IMR-90 (cell line): ENCODE measurements around the gene PRICKLE2. TPM values are rescaled to one million over a fixed set of nuclear protein-coding genes. Genes with fewer than 3 reads are reported as not detected.

Source experiments
- ATAC-seq: fragments of 200-7000 bp; cut with Tn5 transposase; 2 replicates; pipeline ENCODE4 v1.9.1; 2020; ENCODE audit warnings: low read depth, mild to moderate bottlenecking, moderate library complexity
- BruUV-seq: library from RNA; stranded (reverse); fragments of 400-500 nt; replicated peaks from 2 replicates; lab custom pipeline; 2021; lab: Mats Ljungman, UMichigan
- CTCF ChIA-PET: fragments of 300-600 bp; formaldehyde crosslinking; extraction: SDS; loops from one replicate; lab custom pipeline; 2021; ENCODE audit warnings: antibody characterized with exemption; lab: Yijun Ruan, JAX
- POLR2A ChIA-PET: fragments of 300-600 bp; sonication (Branson Sonifier 250); formaldehyde crosslinking; loops from one replicate; lab custom pipeline; 2022; ENCODE audit warnings: antibody characterized with exemption; ENCODE audit not compliant: unreplicated experiment; lab: Charles Lee
- DNase-seq: peaks from one replicate; pipeline ENCODE4 v3.0.0; 2013
- H2AFZ ChIP-seq: replicated peaks from 2 replicates; pipeline ENCODE3; 2013; ENCODE audit warnings: low read length, mild to moderate bottlenecking; ENCODE audit not compliant: poor library complexity
- H2AK5ac ChIP-seq: 2 replicates; pipeline ENCODE4 v1.6.1; 2013; ENCODE audit warnings: low read depth, low read length, inconsistent platforms
- H2AK9ac ChIP-seq: replicated peaks from 2 replicates; pipeline ENCODE3; 2013; ENCODE audit warnings: mild to moderate bottlenecking, low read depth, low read length, moderate library complexity; ENCODE audit not compliant: poor library complexity
- H2BK120ac ChIP-seq: 2 replicates; pipeline ENCODE4 v1.6.1; 2013; ENCODE audit warnings: low read depth, low read length, inconsistent platforms
- H2BK15ac ChIP-seq: 3 replicates; pipeline ENCODE4 v1.6.1; 2013; ENCODE audit warnings: low read depth, low read length, inconsistent platforms
- H2BK20ac ChIP-seq: 2 replicates; pipeline ENCODE4 v1.6.1; 2013; ENCODE audit warnings: low read depth, mild to moderate bottlenecking, inconsistent platforms, low read length, moderate library complexity
- H2BK5ac ChIP-seq: 2 replicates; pipeline ENCODE4 v1.6.1; 2013; ENCODE audit warnings: mild to moderate bottlenecking, low read depth, low read length, inconsistent platforms; ENCODE audit not compliant: poor library complexity, severe bottlenecking
- H3K14ac ChIP-seq: replicated peaks from 2 replicates; pipeline ENCODE4 v1.6.1; 2013; ENCODE audit warnings: low read depth, low read length, inconsistent platforms
- H3K18ac ChIP-seq: 2 replicates; pipeline ENCODE4 v1.6.1; 2013; ENCODE audit warnings: low read depth, low read length, control low read depth
- H3K23ac ChIP-seq: 2 replicates; pipeline ENCODE4 v1.6.1; 2013; ENCODE audit warnings: low read depth, low read length, inconsistent platforms
- H3K27ac ChIP-seq: 2 replicates; pipeline ENCODE4 v1.5.1; 2013; ENCODE audit warnings: mild to moderate bottlenecking, control low read depth, low read length; ENCODE audit not compliant: insufficient read depth
- H3K27me3 ChIP-seq: 2 replicates; pipeline ENCODE4 v1.6.1; 2013; ENCODE audit warnings: low read length; ENCODE audit not compliant: control insufficient read depth, insufficient read depth
- H3K36me3 ChIP-seq: 2 replicates; pipeline ENCODE4 v1.6.1; 2013; ENCODE audit warnings: low read length, mixed read lengths; ENCODE audit not compliant: control insufficient read depth, insufficient read depth
- H3K4ac ChIP-seq: 2 replicates; pipeline ENCODE4 v1.6.1; 2013; ENCODE audit warnings: low read depth, low read length, inconsistent platforms
- H3K4me1 ChIP-seq: 2 replicates; pipeline ENCODE4 v1.6.1; 2013; ENCODE audit warnings: low read length, mixed read lengths; ENCODE audit not compliant: control insufficient read depth, insufficient read depth
- H3K4me2 ChIP-seq: 2 replicates; pipeline ENCODE4 v1.6.1; 2013; ENCODE audit warnings: low read depth, mild to moderate bottlenecking, control low read depth, low read length, moderate library complexity
- H3K4me3 ChIP-seq: 2 replicates; pipeline ENCODE4 v1.5.1; 2013; ENCODE audit warnings: low read depth, mild to moderate bottlenecking, control low read depth, low read length, moderate library complexity; ENCODE audit not compliant: insufficient read depth
- H3K56ac ChIP-seq: 2 replicates; pipeline ENCODE4 v1.6.1; 2013; ENCODE audit warnings: low read length, inconsistent platforms; ENCODE audit not compliant: insufficient read depth; ENCODE audit errors: extremely low read depth
- H3K79me1 ChIP-seq, 2 experiments: 2 replicates each; pipeline ENCODE4 v1.6.1; 2013; ENCODE audit warnings: low read length in 2 of 2, inconsistent platforms in 1 of 2, low read depth in 1 of 2
- H3K9ac ChIP-seq: 2 replicates; pipeline ENCODE4 v1.6.1; 2013; ENCODE audit warnings: low read depth, low read length, control low read depth
- H3K9me1 ChIP-seq: 2 replicates; pipeline ENCODE4 v1.6.1; 2013; ENCODE audit warnings: low read length, inconsistent platforms; ENCODE audit not compliant: insufficient read depth
- H3K9me3 ChIP-seq: 2 replicates; pipeline ENCODE4 v1.6.1; 2013; ENCODE audit warnings: low read length; ENCODE audit not compliant: control insufficient read depth, insufficient read depth
- H4K20me1 ChIP-seq: 2 replicates; pipeline ENCODE4 v1.6.1; 2013; ENCODE audit warnings: low read length, inconsistent platforms; ENCODE audit not compliant: insufficient read depth
- H4K5ac ChIP-seq: 2 replicates; pipeline ENCODE4 v1.6.1; 2013; ENCODE audit warnings: mild to moderate bottlenecking, low read depth, low read length, control low read depth
- H4K8ac ChIP-seq, 2 experiments: 2 replicates each; pipeline ENCODE4 v1.6.1; 2013; ENCODE audit warnings: low read depth in 2 of 2, low read length in 2 of 2, control low read depth in 1 of 2, inconsistent platforms in 1 of 2
- H4K91ac ChIP-seq: 2 replicates; pipeline ENCODE4 v1.6.1; 2013; ENCODE audit warnings: low read depth, low read length, inconsistent platforms; ENCODE audit not compliant: insufficient read depth
- FOS ChIP-seq: fragments of 150-350 bp; IDR thresholded peaks from 2 replicates; pipeline ENCODE4 v1.6.1; 2016; ENCODE audit warnings: low read depth, low read length
- MAZ ChIP-seq: IDR thresholded peaks from 2 replicates; pipeline ENCODE4 v1.6.1; 2012; ENCODE audit warnings: low read depth, mild to moderate bottlenecking, low read length, improper control_type of control experiment, moderate library complexity, borderline replicate concordance
- SMC3 ChIP-seq: fragments of 150-350 bp; IDR thresholded peaks from 2 replicates; pipeline ENCODE4 v1.6.1; 2016; ENCODE audit warnings: low read depth, mild to moderate bottlenecking, antibody characterized with exemption, low read length, moderate library complexity
- WGBS, 2 experiments: methylation state at CpG; one replicate each; pipeline versions ENCODE4 v1.1.5 to v1.1.7; 2013; ENCODE audit warnings: missing lambda C conversion rate in 2 of 2; ENCODE audit not compliant: insufficient read length in 1 of 2; ENCODE audit errors: extremely low coverage in 2 of 2; 5-methylcytosine and 5-hydroxymethylcytosine counted together
- dilution Hi-C: fragments of 300-500 bp; cut with HindIII; formaldehyde crosslinking; loops from one replicate; pipeline ENCODE4 v1.14.3; 2018; ENCODE audit warnings: low sequenced_read_pairs; ENCODE audit not compliant: unreplicated experiment
- in situ Hi-C: fragments of 300-500 bp; cut with MboI; formaldehyde crosslinking; loops from 3 replicates; pipeline ENCODE4 v1.14.3; 2019; ENCODE audit warnings: low sequenced_read_pairs, inconsistent platforms, mixed read lengths
- intact Hi-C: fragments of 100-400 bp; cut with micrococcal nuclease; formaldehyde crosslinking; loops from 2 replicates; pipeline ENCODE4 v1.10.0; 2022
- polyA plus RNA-seq, 3 experiments: library from polyadenylated mRNA; depleted of rRNA; stranded (reverse); fragments of >200 nt; gene quantifications; 2 replicates each; pipeline ENCODE4 v1.2.3, GENCODE V29; 2012; ENCODE audit warnings: low replicate concordance in 1 of 3
- total RNA-seq: library from RNA; depleted of rRNA; stranded (reverse); fragments of >200 nt; gene quantifications from 2 replicates; pipeline ENCODE4 v1.2.3, GENCODE V29; 2012
- TF ChIP-seq, protein P1 (sequence below): conservative IDR thresholded peaks from 2 replicates; pipeline ENCODE4 v1.5.1; 2012; ENCODE audit warnings: mild to moderate bottlenecking, low read depth, low read length, improper control_type of control experiment
- TF ChIP-seq, protein P2 (sequence below): fragments of 150-350 bp; IDR thresholded peaks from 2 replicates; pipeline ENCODE4 v1.6.1; 2016; ENCODE audit warnings: low read depth, mild to moderate bottlenecking, low read length, moderate library complexity, borderline replicate concordance
- TF ChIP-seq, protein P3 (sequence below): fragments of 150-350 bp; IDR thresholded peaks from 2 replicates; pipeline ENCODE4 v1.6.1; 2017; ENCODE audit warnings: mild to moderate bottlenecking, antibody characterized with exemption, low read length, low read depth

The PRICKLE2 gene
- total and polyA plus RNA-seq, 2 of the 4 experiments (the other 2 are of a cell fraction) = 4.1 to 14.2 TPM

DNA sequence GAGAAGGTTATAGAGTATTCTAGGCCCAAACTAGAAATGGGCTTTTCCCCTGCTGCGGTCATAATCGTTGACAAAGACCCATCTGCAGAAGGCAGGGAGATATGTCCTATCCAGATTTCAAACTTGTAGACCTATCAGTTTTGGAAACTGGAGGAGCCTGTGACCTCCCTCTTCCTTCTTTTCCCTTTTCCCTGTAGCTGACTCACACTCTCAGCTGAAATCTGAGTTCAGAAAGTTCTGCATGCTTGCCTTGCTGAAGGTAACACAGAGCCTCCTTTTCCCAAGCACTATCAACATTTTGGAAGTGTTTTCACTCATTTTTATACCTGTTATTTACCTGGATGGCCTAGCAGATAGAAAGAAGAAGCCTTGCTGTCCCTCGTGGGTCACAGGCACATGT, 142.9 kb downstream of the PRICKLE2 start:
- Histone ChIP-seq H3K27ac (no peak overlapping the region), H4K91ac (no peak overlapping the region), H3K4me2 (no peak overlapping the region), H2AK5ac (peak overlapping the region; percentile 7; the same call in 1 of the 2 replicates), H3K14ac (0 out of 2 replicates have a peak overlapping the region, but pooled peaks have one; percentile 24), H3K9ac (no peak overlapping the region), H2AFZ (no peak overlapping the region), H2BK20ac (no peak overlapping the region; the same call in 1 of the 2 replicates), H3K18ac (0 out of 2 replicates have a peak overlapping the region, but pooled peaks have one; percentile 16), H3K4me3 (no peak overlapping the region), H2BK120ac (no peak overlapping the region), H4K8ac (no peak overlapping the region), H2BK5ac (no peak overlapping the region), H3K23ac (no peak overlapping the region), H3K56ac (no peak overlapping the region), H3K4ac (no peak overlapping the region), H3K9me3 (no peaks in the 10 kb centered on the region; the same call in 1 of the 2 replicates), H3K4me1 (peaks cover 6% of the 10 kb centered on the region), H3K36me3 (no peaks in the 10 kb centered on the region), H4K20me1 (no peaks in the 10 kb centered on the region), H3K27me3 (no peaks in the 10 kb centered on the region; the same call in 1 of the 2 replicates), H2BK15ac (no peak overlapping the region; the same call in 2 of the 3 replicates), H3K79me1 (no peaks in the 10 kb centered on the region), H4K5ac (no peak overlapping the region), H3K9me1 (no peaks in the 10 kb centered on the region), H2AK9ac (no peak overlapping the region)
- in situ Hi-C loops = no loop called here
- dilution Hi-C loops = no loop called here
- no TSS peak for BruUV-seq
- CTCF ChIA-PET = no interaction called here
- WGBS, 2 experiments = 67% methylated on average over 1 of the region's 3 CpGs; no CpG with 5 or more reads in 1 of the 2 experiments
- ATAC-seq = peak; percentile 64
- TF ChIP-seq, protein P1, sequence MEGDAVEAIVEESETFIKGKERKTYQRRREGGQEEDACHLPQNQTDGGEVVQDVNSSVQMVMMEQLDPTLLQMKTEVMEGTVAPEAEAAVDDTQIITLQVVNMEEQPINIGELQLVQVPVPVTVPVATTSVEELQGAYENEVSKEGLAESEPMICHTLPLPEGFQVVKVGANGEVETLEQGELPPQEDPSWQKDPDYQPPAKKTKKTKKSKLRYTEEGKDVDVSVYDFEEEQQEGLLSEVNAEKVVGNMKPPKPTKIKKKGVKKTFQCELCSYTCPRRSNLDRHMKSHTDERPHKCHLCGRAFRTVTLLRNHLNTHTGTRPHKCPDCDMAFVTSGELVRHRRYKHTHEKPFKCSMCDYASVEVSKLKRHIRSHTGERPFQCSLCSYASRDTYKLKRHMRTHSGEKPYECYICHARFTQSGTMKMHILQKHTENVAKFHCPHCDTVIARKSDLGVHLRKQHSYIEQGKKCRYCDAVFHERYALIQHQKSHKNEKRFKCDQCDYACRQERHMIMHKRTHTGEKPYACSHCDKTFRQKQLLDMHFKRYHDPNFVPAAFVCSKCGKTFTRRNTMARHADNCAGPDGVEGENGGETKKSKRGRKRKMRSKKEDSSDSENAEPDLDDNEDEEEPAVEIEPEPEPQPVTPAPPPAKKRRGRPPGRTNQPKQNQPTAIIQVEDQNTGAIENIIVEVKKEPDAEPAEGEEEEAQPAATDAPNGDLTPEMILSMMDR = no peak
- TF ChIP-seq SMC3 (no peak), FOS (no peak), MAZ (no peak)
- TF ChIP-seq, protein P2, sequence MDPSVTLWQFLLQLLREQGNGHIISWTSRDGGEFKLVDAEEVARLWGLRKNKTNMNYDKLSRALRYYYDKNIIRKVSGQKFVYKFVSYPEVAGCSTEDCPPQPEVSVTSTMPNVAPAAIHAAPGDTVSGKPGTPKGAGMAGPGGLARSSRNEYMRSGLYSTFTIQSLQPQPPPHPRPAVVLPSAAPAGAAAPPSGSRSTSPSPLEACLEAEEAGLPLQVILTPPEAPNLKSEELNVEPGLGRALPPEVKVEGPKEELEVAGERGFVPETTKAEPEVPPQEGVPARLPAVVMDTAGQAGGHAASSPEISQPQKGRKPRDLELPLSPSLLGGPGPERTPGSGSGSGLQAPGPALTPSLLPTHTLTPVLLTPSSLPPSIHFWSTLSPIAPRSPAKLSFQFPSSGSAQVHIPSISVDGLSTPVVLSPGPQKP = no peak
- TF ChIP-seq, protein P3, sequence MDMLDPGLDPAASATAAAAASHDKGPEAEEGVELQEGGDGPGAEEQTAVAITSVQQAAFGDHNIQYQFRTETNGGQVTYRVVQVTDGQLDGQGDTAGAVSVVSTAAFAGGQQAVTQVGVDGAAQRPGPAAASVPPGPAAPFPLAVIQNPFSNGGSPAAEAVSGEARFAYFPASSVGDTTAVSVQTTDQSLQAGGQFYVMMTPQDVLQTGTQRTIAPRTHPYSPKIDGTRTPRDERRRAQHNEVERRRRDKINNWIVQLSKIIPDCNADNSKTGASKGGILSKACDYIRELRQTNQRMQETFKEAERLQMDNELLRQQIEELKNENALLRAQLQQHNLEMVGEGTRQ = no peak
- peak; percentile 33 for DNase-seq
- intact Hi-C loops = no loop called here
- POLR2A ChIA-PET = no interaction called here
